Measurements from ENCODE around the gene CNOT3.

CNOT3 gene

GRCh38 chr19:54127688-54128440 is 9.7 kb upstream of the CNOT3 start:
- DNase-seq (ENCODE audit: low spot score): no peak
- no peak for TF ChIP-seq CTCF (IDR thresholded peaks at IDR 0.05; ENCODE audit: extremely low read depth, missing control alignments)

- no peak for DNase-seq (ENCODE audit: low spot score)
- TF ChIP-seq CTCF (IDR thresholded peaks at IDR 0.05; ENCODE audit: extremely low read depth, missing control alignments): no peak
Observed at GRCh38 chr19:54128441-54128725, 9.2 kb upstream of the CNOT3 start.

- TF ChIP-seq CTCF (IDR thresholded peaks at IDR 0.05; ENCODE audit: extremely low read depth, missing control alignments): no peak
- no peak for DNase-seq (ENCODE audit: low spot score)
Observed at GRCh38 chr19:54128796-54129616, 8.6 kb upstream of the CNOT3 start.

- DNase-seq (ENCODE audit: low spot score): no peak
- no peak for TF ChIP-seq CTCF (IDR thresholded peaks at IDR 0.05; ENCODE audit: extremely low read depth, missing control alignments)
Observed at GRCh38 chr19:54129617-54129996, 8.0 kb upstream of the CNOT3 start.

- no peak for TF ChIP-seq CTCF (IDR thresholded peaks at IDR 0.05; ENCODE audit: extremely low read depth, missing control alignments)
- DNase-seq (ENCODE audit: low spot score): no peak
Observed at GRCh38 chr19:54133312-54133956, 4.1 kb upstream of the CNOT3 start.

GRCh38 chr19:54133957-54134590 is 3.5 kb upstream of the CNOT3 start:
- TF ChIP-seq CTCF (IDR thresholded peaks at IDR 0.05; ENCODE audit: extremely low read depth, missing control alignments): no peak
- no peak for DNase-seq (ENCODE audit: low spot score)

Data from GM20000 (cell line).